GM21717 (cell line): ENCODE measurements around the gene CRACR2A.

Experiments
- ATAC-seq: cut with Tn5 transposase; IDR thresholded peaks from one replicate; pipeline ENCODE4 v1.9.1; 2021; ENCODE audit warnings: mild to moderate bottlenecking, moderate library complexity; ENCODE audit not compliant: unreplicated experiment

CRACR2A gene

DNA sequence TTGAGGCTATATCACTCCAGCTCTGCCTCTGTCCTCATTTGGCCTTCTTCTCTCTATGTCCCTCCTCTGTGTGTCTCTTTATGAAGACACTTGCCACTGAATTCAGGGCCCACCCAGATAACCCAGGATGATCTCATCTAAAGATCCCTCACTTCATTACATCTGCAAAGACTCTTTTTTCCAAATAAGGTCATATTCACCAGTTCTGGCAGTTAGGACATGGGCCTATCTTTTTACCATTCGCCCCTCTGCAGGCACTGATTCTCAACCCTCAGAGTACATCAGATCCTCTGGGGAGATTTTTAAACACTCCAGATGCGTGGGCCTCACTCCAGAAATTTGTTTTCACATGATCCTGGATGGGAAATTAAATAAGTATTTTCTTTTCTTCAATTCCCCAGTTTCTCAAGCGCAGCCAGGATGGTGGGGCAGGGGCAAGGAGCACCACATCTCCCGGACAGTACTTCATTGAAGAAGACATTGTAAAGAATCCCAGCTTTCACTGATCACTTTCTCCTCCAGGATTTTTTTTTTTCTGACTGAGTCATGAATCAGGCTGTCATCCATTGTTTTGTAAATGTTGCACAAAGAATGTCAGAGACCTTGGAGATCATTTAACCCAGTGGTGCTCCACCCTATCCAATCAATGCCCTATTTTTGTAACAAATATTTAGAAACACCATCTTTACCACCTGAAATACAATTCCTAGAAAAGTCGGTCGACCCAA, 27.4 kb downstream of the CRACR2A start:
- ATAC-seq, result no peak

DNA sequence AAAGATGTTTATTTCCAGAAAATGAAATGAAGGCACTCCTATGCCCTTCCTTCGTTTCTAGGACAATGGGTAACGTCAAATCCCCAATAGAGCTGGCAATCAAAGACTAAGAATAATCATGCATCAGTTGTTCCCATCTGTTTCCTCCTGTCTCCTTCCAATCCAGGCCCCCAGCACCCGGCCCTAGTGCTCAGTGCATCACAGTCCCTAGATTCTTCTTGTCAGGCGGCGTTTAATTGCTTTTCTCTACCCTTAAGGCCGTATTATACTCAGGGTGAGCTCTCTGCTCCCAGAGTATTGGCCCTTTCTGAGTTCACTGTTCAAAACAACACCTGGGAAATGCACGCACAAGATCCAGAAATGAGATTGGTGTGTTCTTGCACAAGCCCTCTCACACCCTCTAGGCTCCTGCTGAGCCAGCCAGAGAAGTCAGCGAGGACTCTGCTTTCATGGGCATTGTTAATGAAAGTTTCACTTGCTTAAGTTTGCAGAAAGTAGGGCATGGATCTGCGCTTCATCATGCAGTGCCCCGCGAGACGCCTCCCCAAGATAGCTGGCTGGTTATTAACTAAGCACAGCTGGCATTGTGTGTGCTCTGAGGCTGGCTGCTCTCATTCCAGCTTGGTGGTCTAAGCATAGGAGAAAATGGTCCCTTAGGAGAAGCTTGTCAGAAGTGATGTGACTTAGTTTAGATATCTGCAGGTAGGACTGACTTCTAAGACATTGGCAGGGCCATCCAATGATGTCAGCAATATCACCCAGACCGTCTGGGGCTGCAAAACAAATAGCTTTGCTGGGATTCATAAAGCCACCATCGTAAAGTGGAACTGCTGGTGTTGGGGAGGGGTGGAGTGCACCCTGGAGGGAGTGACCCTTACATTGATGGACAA, 28.7 kb downstream of the CRACR2A start:
- ATAC-seq, result no peak

DNA sequence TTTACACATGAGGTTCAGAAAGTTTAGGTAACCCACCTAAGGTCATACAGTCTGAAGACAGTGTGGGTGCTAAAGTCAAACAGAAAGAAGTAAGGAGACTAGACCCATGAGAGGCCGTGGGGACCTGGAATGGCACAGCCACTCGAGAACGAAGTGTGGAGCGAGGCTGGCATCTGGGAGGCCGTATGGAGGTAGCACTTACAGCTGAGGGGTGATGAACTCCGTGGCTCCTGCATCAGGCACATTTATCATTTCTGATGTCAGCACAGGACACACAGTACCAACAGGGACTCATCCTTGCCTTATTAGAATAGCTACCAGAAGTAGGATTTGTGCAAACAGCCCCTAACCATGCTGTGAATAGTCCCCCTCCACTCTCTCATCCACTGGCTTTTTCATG, 30.5 kb downstream of the CRACR2A start:
- ATAC-seq, result no peak

DNA sequence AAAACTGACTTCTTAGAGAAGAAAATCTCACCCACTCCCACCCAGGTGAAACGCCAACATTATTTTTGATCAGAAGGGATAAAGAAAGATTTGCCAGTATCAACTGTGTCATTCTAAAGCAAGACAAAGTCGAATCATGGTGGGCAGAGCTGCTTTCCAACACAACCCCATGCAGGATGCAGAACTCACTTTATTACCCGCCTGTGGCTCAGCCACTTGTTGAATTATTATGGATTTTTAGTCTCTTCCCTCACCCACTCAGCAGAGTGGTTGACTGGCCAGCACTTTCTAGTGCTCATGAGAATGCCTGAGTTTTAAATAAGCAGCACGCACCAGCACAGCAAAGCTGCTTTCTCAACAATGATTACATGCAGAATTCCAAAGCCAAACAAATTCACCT, 32.1 kb downstream of the CRACR2A start:
- ATAC-seq, result no peak

DNA sequence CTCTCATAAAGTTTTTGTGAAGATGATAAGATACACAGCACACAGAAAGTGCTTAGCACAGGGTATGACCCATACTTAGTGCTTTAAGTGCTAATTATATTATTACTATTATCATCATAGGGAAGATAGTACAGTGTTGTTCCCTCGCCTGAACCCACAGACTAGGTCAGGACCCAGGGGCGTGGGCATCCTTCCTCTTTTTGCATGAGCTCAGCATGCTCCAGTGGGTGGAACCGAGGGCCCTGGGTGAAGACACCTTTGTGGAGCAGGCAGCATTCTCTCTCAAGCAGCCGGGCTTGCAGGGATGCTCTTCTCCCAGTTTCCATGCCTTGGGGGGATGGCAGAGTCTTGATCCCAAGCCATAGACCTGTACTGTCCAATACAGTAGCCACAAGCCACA, 34.8 kb downstream of the CRACR2A start:
- no peak for ATAC-seq

DNA sequence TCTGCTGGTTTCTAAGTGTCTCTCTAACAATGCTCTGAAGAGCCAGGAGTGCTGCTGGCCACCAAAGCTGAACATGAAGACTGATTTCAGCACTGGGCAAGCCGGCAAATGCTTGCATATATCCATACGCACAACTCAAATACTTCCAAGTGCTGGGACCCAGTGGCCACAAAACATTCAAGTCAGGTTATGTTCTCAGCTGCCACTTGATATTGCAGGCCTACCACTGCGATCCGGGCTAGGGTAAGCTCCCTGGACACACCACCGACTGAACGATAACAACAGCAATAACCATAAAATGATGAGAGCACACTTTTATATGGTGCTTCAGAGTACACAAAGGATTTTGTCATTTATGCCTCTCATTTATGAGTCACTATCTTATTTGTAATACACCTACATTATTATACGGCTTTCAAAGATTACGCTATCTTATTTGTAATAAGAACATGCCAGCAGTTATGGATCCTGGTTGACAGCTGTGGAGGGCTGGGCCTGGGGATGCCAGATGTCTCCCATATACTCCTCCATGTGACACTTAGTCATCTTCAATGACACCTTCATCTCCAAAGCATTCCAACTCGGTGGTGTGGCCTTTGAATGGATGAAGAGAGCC, 35.5 kb downstream of the CRACR2A start:
- ATAC-seq, result no peak

DNA sequence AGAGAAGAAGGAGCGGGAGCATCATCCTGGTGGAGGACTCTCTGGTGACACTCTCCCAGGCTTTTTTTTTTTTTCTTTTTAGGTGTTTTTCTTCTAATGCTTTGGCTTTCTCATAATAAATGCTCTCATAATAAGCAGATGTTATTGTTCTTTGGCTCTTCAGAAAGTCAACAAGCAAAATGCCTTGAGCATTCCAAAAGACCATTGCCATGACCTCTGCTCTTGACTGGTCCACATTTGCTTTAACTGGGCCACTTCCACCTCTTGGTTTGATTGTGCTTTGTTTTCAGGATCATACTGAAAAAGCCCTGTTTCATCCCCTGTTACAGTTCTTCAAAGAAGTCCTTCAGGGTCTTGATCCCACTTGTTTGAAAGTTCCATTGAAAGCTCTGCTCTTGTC, 36.9 kb downstream of the CRACR2A start:
- no peak for ATAC-seq

DNA sequence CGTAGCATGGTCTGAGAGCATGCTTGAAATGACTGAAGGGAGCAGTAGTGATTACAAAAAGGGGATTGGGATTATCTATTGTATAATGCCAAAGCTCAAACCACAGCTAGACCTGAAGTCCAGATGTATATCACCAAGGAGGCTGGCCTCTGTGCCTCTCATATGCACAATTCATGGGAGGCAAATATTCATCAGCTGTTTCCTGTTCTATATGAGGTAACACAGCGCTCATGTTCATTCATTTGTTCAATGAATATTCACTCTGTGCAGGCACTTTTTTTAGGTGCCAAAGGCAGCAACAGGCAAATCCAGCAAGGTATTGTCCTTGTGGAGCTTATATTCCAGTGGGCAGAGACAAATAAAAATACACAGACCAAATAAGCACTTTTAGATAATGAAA, 39.0 kb downstream of the CRACR2A start:
- no peak for ATAC-seq

DNA sequence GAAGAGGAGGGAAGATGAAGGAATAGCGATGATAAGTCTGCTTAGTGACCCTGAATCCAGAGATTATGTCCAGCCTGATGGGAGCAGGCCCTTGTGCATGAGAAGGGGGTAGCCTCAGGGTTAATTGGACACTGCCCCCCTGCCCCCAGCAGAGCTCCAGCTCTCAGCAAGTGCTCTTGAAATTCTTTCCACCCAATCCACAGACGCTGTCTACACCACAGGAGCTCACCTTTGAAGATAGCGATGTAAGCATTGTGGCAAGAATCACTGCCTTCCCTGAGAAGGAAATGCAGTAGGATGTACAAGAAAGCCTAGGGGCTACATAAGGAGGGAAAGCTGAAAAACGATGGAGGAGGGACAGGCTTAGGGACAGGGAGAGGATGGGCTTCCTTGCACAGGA, 39.4 kb downstream of the CRACR2A start:
- ATAC-seq, result no peak

DNA sequence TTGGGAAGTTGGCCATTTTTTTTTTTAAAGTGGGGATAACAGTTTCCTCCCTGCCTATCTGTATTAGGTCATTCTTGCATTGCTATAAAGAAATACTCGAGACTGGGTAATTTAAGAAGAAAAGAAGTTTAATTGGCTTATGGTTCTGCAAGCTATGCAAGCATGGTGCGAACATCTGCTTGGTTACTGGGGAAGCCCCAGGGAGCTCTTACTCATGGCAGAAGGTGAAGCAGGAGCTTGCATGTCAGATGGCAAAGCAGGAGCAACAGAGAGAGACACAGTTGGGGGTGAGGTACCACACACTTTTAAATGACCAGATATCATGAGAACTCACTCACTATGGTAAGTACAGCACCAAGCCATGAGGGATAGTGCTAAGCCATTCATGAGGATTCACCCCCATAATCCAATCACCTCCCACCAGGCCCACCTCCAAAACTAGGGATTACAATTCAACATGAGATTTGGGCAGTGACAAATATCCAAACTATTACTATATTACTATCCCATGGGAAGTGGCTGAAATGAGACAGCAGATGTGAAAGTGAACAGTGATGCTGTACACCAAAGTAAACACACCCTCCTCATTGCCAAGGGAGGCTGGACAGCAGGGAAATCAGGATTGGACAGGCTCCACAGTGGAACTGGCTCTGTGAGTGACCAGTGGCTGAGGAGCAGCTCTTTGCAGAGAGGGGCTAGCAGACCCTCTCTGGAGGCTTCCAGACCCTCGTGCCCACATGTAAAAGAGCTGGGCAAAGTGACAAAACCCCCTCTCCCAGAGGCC, 40.5 kb downstream of the CRACR2A start:
- ATAC-seq, result no peak

DNA sequence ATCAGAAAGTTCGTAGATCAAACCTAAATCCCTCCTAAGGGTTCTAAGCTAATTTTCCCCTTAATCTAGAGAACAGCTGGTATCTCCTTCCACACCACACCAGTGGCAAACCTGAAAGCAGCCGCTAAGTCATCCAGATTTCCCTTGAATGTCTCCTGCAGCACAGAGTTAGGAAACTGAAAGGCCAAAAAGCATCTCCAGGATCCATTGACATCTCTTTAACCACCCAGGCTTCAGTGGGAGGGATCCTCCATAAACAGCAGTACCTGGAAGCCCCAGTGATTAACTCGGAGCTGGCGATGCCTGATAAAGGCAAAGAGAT, 47.6 kb downstream of the CRACR2A start:
- ATAC-seq, result no peak

DNA sequence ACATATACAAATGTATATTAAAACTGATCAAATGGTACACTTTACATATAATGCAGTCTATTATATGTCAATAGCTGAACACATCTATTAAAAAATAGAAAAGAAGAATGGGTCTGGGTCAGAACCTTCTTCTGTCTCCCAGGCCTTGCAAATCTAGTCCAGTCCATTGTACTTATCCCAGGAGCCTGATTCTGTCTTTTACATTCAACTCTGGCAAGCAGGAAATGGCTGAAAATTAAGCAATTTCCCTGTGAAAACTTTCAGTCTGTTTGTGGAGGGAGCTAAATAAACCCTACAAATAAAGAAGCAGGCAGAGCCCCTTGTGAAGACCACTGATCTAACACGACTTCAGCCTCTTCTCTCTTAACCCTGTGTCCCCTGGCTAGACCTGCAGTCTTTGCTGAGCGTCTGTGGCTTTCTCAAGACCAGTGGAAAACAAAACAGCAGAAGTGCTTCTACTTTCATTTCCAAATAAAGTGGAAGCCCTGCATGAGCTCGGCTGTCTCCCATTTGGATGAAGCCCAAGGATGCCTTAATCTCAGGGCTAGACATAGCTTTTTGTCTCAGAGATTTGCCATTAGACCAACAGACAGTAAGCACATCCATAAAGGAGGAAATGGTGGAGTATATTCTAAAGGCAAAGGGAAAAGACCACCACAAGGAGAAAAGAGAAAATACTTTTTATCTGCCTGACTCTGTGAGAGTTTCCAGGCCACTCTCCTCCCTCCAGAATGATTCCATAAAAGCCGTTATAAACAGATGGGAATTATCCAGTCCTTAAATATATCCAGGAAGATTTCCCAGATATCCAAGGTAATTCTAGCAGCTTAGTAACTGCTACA, 48.2 kb downstream of the CRACR2A start:
- no peak for ATAC-seq

DNA sequence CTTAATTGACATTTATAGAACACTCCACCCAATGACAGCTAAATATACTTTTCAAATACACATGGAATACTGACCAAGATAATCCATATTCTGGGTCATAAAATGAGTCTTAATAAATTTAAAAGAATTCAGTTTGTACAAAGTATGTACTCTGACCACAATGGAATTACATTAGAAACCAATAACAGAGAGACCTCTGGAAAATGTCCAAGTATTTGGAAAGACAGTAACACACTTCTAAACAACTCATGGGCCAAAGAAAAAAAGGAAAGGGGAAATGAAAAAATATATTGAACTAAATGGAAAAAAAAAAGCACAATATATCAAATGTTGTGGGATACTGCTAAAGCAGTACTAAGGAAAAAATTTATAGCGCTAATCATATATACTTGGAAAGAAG, 52.0 kb downstream of the CRACR2A start:
- no peak for ATAC-seq

DNA sequence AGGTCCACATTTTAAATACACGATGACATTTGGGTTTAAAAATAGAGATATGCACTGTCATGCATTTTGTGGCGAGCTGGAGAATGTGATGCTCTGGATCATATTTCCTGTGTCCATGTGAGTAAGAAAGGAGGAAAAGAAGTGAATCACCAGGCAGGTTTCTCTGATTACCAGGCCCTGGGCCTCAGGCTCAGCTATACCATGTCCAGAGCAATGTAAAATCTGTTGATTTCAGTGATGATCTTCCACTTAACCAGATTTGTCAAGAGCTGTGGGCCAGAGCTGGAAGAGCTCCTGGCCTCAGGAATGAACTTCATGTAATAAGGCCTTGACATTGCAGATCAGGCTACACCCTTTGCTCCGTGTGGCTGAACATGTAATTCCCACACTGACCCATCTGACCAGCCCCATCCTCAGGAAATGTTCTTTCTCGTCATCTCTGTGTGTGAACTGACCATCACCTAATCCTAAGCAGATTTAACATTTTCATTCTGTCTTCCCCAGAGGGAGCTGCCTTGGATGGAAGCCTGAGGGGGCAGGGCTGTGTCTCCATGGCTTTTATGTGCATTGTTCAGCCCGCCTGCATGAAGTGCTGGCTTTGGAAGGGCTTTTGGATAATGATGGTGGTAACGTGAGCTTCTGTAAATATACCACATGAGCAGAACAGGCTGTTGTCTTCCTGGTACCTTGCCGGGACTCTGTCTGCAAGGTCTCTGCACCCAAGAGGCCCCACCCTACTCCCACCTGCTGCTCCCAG, 54.5 kb downstream of the CRACR2A start:
- ATAC-seq, result no peak

DNA sequence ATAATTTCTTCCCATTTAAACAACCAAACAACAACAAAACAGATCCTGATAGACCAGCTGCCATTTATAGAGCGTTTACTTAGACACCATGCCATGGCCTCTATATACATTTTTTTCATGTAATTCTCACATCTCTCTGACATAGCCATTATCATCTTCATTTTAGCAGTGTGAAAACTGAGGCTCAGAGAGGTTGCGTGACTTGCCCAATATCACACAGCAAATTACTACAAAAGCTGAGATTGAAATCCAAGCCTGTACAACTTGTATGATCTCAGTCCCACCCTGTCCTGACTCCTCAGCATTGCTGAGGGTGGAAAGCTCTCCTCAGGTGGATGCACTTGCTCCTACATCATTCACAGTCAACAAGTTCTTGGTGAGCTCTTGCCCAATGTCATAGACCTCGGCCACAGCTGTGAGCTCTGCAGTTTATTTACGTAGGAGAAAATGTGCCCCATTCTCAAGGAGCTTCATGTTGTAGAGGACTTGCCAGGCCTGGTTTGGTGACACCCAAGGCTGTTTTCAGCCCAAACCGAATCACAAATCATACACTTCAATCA, 55.5 kb downstream of the CRACR2A start:
- ATAC-seq, result no peak

DNA sequence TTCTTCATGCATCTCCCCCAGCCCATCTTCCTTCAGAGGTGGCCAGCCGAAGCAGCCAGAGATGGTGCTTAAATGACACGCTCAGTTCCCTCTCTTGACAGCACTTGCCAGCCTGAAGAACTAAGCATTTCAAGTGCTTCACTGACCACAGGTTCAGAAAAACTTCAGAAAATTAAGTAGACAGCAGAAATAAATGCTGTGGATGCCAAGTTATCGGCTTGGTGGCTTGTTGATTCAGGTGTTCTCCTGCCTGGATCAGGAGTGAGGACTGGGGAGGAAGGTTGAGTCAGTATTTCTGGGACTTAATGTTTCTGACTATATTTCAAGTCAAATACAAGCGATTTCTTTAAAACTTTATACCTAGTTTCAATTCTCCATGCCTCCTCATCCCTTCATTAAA, 58.2 kb downstream of the CRACR2A start:
- ATAC-seq, result no peak

DNA sequence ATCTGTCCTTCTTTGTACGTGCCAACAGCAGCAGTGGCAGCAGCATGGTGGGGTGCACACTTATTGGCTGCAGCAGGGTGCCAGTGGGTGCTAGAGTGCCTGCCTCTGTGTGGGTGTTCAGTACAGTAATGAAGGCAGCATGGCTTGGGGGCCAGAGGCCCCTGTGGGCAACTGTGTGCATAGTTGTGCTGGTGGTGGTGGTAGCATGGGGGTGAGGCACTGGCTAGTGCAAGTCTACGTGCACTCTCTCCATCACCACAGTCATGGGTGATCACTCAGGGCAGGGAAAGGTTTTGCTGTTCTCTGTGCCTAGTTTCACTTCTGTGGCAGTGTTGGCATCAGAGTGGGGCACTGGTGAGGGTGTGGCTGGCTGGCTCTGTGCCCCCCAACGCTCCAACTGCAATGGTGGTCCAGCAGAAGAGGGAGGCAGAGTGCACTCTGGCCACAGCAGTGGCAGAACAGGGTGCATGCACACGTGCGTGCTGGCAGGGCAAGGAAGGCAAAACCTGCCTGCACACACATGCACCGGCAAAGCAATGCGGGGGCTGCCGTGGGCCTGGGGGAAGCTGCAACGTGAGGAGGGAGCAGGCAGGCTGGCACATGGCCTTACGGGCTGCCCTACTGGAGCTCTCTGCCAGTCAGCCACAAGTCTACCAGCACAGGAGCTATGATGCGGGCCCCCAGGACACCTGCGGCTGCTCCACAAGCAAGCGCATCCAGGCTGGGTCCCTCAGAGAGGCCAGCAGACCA, 60.1 kb downstream of the CRACR2A start:
- no peak for ATAC-seq

DNA sequence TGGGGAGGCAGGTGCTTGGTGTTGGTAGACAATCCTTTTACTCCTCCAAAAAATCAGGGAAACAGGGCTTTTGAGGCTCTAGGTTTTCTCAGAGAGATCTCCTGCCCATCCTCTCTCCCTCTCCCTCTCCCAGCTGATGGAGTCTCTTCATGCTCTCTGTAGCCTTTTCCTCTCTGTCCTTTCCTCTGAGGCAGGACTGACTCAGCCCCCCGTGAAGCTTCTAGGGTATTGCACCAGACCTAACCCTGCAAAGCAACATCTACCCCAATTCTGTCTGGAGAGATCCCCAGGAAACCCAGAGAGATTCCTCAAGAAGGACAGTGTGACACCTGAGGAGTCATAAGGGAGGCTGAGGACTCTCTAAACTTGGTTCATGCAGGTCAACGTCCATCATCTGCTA, 66.4 kb downstream of the CRACR2A start:
- no peak for ATAC-seq

DNA sequence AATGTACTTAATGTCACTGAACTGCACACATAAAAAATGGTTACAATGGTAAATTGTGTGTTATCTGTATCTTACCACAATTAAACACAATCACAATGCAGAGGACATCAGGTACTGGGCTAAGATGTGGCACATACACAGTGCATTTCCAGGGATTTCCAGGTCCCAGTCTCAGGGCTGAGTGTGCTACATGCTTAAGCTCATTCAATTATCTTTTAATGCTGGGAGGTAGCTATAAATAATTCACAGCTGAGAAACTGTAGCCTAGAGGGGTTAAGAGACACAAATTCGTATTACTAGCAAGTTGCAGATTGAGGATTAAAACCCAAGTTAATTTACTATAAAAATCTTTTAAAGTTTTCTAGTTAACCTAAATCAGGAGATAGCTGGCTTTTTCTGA, 67.1 kb downstream of the CRACR2A start:
- ATAC-seq, result no peak
